Astrocyte (in vitro differentiated cells and primary cell): Measurements from ENCODE around the gene ANKRD18B.
"Not testable (repeated sequence)": the region's sequence is repeated elsewhere in the genome, so short reads cannot be mapped to it uniquely, and the experiment has no call there.

ENCODE experiments used
- EZH2 ChIP-seq: IDR thresholded peaks from 2 replicates; pipeline ENCODE4 v1.6.1; 2012; ENCODE audit warnings: mild to moderate bottlenecking, low read length, inconsistent platforms; ENCODE audit not compliant: insufficient read depth
- TF ChIP-seq, protein P1 (sequence below): IDR thresholded peaks from 2 replicates; pipeline ENCODE4 v1.5.1; 2011; ENCODE audit warnings: low read depth, mild to moderate bottlenecking, inconsistent platforms, low read length, moderate library complexity; ENCODE audit not compliant: insufficient read depth

DNA sequence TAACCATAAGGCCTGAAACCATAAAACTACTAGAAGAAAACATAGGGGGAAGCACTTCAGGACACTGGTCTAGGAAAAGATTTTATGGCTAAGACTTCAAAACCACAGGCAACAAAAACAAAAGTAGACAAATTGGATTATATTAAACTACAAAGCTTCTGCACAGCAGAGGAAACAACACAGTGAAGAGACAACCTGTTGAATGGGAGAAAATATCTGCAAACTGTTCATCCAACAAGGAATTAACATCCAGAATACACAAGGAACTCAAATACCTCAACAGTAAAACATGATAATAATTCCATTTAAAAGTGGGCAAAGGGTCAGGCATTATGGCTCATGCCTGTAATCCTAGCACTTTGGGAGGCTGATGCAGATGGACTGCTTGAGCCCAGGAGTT, 38.7 kb upstream of the ANKRD18B start:
- TF ChIP-seq, protein P1, sequence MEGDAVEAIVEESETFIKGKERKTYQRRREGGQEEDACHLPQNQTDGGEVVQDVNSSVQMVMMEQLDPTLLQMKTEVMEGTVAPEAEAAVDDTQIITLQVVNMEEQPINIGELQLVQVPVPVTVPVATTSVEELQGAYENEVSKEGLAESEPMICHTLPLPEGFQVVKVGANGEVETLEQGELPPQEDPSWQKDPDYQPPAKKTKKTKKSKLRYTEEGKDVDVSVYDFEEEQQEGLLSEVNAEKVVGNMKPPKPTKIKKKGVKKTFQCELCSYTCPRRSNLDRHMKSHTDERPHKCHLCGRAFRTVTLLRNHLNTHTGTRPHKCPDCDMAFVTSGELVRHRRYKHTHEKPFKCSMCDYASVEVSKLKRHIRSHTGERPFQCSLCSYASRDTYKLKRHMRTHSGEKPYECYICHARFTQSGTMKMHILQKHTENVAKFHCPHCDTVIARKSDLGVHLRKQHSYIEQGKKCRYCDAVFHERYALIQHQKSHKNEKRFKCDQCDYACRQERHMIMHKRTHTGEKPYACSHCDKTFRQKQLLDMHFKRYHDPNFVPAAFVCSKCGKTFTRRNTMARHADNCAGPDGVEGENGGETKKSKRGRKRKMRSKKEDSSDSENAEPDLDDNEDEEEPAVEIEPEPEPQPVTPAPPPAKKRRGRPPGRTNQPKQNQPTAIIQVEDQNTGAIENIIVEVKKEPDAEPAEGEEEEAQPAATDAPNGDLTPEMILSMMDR = not testable (repeated sequence)
- not testable (repeated sequence) for TF ChIP-seq EZH2
